ENCODE measurements around the gene KLHDC1.
"Not testable (repeated sequence)": the region's sequence is repeated elsewhere in the genome, so short reads cannot be mapped to it uniquely, and the experiment has no call there.

The KLHDC1 gene, protein sequence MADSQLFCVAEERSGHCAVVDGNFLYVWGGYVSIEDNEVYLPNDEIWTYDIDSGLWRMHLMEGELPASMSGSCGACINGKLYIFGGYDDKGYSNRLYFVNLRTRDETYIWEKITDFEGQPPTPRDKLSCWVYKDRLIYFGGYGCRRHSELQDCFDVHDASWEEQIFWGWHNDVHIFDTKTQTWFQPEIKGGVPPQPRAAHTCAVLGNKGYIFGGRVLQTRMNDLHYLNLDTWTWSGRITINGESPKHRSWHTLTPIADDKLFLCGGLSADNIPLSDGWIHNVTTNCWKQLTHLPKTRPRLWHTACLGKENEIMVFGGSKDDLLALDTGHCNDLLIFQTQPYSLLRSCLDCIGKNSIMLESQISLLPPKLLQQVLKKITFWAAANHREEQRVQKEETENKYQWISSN

GRCh38 chr14:49692811-49693734, at the start of gene KLHDC1:
KLHDC1 (plus strand) TSS chr14:49693120; CDS start chr14:49693195, 75 bp downstream.
- peak; percentile 46 for DNase-seq (ENCODE audit: low spot score)

DNA sequence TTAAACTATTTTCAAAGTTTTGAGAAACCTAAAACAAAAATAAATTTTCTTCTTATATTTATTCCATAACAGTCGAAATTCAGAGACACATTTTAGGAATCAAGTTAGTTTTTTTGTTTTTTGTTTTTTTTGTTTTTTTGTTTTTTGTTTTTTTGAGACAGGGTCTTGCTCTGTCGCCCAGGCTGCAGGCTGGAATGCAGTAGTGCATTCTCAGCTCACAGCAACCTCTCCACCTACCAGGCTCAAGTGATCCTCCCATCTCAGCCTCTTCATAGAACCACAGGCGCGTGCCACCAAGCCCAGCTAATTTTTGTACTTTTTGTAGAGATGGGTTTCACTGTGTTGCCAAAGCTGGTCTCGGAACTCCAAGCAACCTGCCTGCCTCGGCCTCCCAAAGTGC, 39.4 kb upstream of the KLHDC1 start:
- no peak for DNase-seq (ENCODE audit: low spot score)

DNA sequence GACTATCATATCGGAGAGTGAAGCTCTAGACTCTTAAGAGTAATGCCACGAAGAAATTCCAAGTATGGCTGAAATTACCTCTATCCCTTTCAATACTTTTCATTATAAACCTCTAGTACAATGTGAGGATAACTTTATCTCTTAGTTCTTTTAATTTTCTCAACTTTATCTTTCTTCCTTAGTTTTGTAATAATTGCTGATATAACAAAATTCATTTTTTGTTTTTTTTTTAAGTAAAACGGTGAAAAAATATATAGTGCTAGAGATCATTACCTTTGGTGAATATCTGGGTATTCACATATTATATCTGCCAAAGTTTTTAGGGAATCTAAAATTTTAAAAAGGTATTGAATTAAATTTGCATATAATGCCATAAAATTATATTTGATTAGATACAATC, 38.4 kb upstream of the KLHDC1 start:
- DNase-seq (ENCODE audit: low spot score) = no peak

GRCh38 chr14:49657500-49657899, 35.4 kb upstream of the KLHDC1 start:
- DNase-seq (ENCODE audit: low spot score) = not testable (repeated sequence)

GRCh38 chr14:49659526-49660455, 33.1 kb upstream of the KLHDC1 start:
- DNase-seq (ENCODE audit: low spot score) = no peak

GRCh38 chr14:49670475-49670874, 22.4 kb upstream of the KLHDC1 start:
- DNase-seq (ENCODE audit: low spot score) = no peak

DNA sequence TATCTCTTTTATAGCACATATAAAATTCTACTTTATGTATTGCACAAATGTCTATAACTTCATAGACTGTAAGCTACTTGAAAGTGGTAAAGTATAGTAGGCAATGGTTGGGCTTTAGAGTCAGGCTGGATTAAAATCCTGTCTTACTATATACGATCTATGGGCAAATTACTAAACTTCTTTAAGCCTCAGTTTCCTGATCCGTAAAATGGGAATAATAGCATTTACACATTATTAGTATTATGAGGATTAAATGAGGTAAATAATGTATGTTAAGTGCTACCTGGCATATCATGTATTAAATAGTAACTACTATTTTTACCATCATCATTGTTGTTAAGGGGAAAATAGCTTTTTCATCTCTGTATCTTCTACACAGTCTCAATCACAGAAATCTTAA, 19.3 kb upstream of the KLHDC1 start:
- no peak for DNase-seq (ENCODE audit: low spot score)

DNA sequence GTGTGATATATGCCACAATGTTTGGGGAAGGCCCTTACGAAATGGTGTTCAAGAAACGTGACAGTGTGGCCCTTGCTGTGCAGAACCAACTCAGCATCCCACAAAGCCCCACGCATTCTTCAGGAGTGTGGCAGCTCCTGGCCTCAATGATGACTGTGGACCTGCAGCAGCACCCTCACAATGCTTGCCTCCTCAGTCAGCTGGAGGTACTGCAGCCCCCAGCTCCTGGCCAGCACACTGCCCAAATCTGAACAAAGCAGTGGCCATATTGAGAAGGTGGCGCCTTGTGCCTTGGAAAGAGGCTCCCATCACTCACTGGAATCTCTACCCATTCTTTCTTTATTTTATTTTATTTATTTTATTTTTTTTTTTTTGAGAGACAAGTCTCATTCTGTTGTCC, 15.3 kb upstream of the KLHDC1 start:
- DNase-seq (ENCODE audit: low spot score) = no peak

DNA sequence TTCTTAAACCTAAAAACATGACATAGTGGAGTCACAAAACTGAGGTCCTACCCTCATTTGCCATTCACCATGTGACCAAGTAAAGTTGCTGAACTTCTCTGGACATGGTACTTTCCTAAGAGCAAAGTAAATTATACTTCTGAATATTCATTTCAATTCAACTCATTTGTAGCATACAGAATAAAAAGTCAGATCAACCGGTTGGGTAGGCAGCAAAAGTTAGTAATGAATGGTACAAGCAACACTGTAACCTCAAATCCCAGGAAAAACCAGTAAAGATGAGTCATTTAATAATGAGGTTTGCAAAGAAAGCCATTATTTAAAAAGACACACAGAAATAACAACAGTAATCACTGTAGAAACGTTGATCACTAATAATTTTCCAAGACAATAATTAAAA, 13.6 kb upstream of the KLHDC1 start:
- DNase-seq (ENCODE audit: low spot score) = no peak

DNA sequence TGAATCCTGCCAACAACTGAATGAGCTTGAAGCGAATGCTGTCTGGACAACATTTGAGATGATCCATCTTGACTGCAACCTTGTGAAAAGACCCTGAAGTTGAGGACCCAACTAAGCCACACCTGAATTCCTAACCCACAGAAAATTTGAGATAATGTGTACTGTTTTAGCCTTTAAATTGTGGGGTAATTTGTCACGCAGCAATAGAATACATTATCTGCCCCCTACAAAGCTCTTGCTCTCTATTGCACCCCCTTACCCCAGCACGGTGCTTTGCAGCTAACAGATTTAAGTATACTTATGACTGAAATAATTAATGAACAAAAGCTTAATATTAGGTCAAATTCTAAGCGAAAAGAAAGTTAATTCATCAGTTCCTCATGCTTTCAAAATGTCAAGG, 6.5 kb upstream of the KLHDC1 start:
- no peak for DNase-seq (ENCODE audit: low spot score)

DNA sequence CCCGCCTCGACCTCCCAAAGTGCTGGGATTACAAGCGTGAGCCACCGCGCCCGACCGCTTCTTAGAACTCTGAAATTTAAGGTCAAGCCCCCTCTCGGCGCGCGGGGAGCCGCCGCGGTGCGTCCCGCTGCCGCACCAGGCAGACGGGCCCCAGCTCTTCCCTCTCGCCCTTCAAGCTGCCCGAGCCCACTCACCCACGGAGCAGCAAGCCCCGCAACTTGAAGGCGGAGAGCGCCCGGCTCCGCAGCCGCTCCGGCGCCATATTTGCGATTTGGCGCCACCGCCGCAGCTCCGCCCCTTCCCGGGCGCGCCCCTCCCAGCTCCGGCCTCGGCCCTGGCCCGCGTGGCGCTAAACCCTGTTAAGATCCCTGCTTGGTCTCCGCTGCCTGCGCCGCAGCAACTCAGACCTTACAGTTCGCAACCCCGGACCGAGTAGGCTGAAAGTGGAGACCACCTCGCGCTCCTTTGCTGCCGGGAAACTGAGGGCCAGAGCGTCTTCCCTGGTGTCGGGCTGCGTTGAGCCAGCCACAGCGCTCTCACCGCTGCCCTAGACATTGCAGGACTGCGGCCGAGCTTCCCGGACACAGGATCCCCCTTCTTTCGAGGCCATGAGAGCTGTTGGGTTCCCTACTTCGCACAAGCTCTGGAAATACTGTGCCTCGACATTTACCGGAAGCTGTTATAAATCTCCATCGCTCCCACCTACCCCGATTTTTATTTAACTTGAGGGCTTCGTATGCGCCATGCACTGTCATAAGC, 4.8 kb upstream of the KLHDC1 start, which contains the start of gene POLE2:
Gene POLE2, minus strand, starts transcription at position 273 of the 759 bp plus-strand sequence. Its CDS starts 11 bp downstream, at position 262.
- DNase-seq (ENCODE audit: low spot score) = peak; percentile 75

- DNase-seq (ENCODE audit: low spot score) = no peak
Measured at GRCh38 chr14:49688701-49689030, 4.3 kb upstream of the KLHDC1 start.

- DNase-seq (ENCODE audit: low spot score) = no peak
Measured at GRCh38 chr14:49691031-49691430, 1.9 kb upstream of the KLHDC1 start.

DNA sequence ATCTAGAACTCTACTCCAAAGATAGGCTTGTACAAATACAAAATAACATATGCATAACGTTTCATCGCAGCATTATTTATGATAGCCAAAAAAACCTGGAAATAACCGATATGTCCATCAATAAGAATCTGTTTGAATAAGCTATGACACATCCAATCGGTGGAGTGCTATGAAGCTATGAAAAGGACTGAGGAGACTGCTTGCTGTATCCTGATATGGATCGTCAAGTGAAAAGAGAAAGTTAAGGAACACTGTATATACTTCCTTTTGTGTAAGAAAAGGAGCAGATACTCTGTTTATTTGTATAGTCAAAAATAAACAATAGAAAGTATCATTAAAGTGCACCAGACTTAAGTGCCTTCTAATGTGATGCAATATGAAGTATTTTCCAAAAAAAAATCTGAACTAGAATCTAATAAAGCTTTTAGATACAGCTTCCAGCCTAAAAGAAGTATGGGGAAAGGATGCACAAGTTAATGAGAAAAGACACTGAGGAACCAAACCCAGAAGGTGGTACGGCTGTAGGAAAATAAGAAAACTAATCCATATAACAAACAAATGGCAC, 645 bp upstream of the KLHDC1 start:
- no peak for DNase-seq (ENCODE audit: low spot score)

- DNase-seq (ENCODE audit: low spot score) = not testable (repeated sequence)
Measured at GRCh38 chr14:49693735-49694124, 810 bp downstream of the KLHDC1 start.

DNA sequence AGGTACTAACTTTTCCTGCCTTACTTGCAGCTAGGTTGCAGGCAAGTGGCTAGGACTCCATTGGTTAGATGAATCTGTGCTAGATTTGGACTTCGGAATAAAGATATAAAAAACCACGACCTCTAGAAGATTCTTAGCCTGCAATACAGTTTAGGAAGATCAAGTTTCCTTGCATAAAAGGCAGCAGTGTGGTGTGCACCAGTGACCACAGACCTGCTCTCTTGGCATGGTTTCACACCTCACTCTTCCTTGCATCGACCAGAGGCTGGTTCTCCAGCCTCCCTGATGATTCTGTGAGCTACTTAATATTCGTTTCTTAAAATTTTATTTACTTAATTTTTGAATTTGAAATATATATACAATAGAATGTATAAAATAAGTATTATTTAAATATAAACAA, 9.8 kb downstream of the KLHDC1 start:
- DNase-seq (ENCODE audit: low spot score) = no peak

DNA sequence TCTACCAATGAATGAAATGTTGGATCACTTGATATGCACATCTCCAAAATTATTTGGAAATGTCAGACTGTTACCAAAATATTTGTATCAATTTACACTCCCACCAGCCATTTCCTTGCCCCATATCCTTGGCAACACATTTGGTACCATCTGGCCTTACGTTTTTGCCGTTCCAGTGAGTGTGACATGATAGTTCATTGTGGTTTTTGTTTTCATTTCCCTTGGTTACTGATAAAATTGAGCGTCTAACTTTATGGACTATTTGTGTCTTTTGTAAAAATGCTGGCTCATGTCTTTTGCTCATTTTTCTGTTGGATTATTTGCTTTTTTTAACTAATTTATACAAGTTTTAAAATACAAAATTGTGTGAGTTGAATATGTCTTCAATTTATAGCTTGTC, 11.0 kb downstream of the KLHDC1 start:
- DNase-seq (ENCODE audit: low spot score) = no peak

DNA sequence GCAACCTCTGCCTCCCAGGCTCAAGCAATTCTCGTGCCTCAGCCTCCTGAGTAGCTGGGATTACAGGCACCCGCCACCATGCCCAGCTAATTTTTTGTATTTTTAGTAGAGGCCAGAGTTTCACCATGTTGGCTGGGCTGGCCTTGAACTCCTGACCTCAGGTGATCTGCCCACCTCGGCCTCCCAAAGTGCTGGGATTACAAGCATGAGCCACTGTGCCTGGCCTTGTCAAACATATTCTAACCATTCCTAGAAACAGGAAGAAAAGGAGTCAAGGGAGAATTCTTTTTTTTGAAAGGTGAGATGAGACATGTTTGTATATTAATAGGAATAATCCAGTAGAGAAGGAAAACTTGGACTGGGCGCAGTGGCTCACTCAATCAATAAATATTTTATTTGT, 11.6 kb downstream of the KLHDC1 start:
- DNase-seq (ENCODE audit: low spot score) = not testable (repeated sequence)

- not testable (repeated sequence) for DNase-seq (ENCODE audit: low spot score)
Measured at GRCh38 chr14:49710993-49711392, 18.1 kb downstream of the KLHDC1 start.

- DNase-seq (ENCODE audit: low spot score) = no peak
Measured at GRCh38 chr14:49720744-49721143, 27.8 kb downstream of the KLHDC1 start.

Measured in hematopoietic multipotent progenitor cell treated with erythropoietin and hydrocortisone succinate and interleukin-3 and kit ligand, for 15 days (in vitro differentiated cells).